Superior temporal gyrus (tissue), 1 donor: ENCODE data around the gene ABCC3.

Experiments used
- DNase-seq: peaks from one replicate; pipeline ENCODE4 v3.0.0-alpha.2; 2016; ENCODE audit errors: extremely low spot score

Gene ABCC3

DNA sequence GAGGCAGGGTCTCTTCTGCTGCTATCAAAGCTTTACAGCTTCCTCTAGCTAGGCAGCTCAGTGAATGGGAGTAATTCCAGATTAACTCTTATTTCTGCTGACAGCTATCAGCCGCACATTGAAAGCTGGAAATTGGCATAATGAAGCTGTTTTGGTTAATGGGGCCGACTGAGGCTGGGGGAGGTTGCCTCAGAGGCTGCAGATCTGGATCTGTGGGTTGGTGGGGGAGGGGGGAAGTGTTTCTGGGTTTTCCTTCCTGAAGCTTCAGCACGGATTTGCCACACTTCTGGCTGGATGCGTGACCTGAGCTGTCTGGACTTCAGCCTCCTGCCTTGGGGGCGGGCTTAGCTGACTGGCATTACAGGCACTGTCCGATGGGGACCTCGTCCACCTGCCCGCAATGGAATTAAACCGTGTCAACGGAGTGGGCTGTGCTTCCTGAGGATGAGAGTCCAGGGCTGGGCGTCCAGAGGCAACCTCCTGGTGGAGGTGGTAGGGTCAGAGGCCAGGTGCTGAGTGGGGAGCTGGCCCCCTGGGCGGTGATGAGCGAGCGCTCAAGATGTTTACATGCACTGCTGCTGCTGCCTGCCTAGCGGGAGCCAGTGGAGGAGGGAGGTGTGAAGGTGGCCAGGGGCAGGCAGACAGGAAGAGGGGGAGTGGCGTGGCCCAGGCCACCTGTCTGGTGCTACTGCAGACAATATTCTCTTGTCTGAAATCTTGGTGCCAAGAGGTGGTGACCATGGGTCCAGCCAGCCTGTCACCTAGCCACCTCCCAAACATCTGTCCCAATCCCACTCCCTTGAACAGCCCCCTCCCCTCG, 6.7 kb upstream of the ABCC3 start:
- no peak for DNase-seq

GRCh38 chr17:50629902-50630301, 4.8 kb upstream of the ABCC3 start:
- no peak for DNase-seq

DNA sequence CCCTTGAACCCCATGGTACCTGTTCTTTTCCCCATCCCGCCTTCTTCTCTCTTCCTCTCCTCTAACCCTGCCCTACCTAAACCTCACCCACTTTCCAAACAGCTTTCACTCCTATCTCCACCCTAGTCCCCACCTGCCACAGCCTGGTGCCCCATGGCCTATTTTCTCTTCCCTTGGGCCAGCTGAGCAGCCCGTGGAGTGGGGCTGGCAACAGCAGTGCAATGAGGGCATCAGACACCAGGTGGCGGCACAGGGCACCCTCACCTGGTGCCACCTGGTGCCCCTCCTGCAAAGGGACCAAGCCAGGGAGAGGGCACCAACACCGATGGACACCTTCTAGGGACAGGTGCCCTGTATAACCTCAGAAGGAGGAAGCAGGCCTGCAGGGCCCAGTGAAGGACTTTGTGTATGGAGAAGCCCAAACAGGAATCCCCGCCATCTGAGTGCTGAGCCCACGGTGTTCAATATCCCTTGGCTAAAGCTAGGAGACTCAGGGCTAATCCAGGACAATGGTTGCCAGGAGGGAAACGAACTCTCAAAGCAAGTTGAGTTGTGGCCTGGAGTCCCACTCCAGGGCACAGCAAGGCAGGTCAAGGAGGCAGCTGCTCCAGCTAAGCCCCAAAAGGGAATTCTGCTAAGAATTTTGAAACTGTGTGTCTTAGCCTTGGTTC, 4.0 kb upstream of the ABCC3 start:
- no peak for DNase-seq

DNA sequence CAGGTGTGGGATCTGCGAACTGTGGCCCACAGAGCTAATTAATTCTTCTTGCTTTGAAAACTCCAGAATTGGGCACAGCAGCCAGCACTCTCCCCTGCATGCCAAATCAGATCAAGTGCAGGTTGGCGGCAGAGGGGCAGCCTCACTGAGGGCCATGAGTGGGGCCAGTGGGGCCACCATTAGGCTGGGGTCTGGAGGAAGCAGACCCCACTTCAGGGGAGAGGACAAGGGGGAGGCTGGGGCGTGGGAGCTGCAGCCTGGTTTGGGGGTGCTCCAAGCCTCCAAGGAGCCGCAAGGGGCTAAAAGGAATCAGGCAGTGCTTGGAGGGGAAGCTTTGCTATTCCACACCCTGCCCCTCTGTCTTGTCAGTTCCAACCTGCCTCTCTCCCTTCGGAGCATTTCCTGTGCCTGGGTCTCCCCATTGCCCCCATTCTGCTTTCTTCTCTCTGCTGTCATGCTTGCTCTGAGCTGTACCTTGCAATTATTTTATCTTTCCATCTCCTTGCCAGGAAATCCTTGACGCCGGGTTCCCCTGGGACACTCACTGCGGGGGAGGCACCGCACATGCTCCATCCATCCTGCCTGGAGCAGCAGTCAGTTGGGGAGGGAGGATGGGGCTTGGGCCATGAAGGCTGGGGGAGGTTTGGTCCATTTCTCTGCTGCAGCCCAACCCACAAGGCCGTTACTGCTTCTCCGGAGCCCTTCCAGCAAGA, 3.3 kb upstream of the ABCC3 start:
- DNase-seq, result no peak

DNA sequence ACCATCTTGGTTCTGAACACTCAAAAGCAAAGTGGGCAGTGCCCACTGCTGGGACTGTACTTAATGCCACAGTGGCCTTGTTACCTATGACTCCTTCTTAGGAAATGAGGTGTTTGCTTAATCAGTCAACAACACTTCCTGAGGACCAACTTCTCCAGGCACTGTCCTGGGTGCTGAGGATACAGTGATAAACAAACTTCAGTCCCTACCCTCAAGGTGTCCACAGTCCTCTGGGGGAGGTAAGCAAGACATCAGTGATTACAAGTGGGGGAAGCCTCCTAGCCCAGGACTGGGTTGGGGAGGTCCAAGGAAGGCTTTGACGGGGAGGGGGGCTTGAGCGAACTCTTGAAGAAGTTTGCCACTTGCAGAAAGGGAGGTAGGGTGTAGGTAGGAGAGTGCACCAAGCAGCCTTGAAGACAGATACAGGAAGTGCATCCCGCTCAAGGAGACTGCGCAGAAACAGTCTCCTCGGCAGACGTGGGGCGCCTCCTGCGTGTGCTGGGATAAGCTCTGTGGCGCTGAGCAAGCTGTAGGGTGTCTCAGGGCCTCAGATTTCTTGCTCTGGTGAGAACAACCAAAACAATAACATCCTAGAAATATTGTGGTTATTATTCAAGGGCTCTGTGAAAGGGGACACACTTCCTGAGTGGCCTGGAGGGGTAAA, 2.6 kb upstream of the ABCC3 start:
- DNase-seq, result no peak

DNA sequence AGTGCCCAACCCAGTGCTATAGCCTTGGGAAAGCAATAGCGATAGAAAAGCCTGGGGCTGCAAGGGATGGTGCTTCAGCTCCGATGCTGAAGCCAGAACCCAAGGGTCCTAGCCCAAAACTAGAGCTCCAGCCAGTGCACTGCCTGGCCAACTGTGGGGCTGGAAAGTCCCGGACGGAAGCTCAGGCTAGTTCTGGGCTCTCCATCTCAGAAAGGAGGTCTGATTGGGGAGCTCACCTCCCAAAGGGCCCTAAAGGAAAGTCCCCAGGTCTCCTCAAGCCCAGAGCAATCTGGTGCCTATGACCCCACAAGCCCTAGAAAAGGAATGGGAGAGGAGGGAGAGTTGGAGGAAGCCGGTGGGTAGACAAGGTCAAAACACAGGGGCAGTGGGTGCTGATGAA, 2.0 kb upstream of the ABCC3 start:
- DNase-seq, result no peak

- no peak for DNase-seq
These were observed 998 bp upstream of the ABCC3 start for GRCh38 chr17:50633683-50634082.

GRCh38 chr17:50634915-50635731, 442 bp downstream of the ABCC3 start:
- no peak for DNase-seq

- DNase-seq, result no peak
These were observed 976 bp downstream of the ABCC3 start for GRCh38 chr17:50635732-50635981.

GRCh38 chr17:50635982-50636803, 1.5 kb downstream of the ABCC3 start:
- no peak for DNase-seq

DNA sequence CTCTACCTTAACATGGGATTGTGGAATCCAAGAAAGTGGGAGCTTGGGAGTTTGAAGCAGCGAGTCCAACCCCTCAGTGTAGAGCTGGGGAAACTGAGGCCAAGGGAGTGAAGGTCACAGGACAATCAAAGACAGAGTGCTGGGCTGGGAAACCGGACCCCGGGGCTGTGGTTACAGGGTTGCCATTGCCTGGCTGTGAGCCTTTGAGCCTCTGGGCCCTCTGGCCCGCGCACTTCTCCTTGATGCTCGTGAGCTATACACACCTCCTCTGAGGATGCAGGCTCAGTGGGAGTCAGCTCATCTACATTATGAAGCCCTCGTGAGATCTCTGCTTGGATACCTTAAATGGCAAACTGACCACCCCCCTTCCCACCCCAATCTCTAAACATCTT, 2.1 kb downstream of the ABCC3 start:
- no peak for DNase-seq

DNA sequence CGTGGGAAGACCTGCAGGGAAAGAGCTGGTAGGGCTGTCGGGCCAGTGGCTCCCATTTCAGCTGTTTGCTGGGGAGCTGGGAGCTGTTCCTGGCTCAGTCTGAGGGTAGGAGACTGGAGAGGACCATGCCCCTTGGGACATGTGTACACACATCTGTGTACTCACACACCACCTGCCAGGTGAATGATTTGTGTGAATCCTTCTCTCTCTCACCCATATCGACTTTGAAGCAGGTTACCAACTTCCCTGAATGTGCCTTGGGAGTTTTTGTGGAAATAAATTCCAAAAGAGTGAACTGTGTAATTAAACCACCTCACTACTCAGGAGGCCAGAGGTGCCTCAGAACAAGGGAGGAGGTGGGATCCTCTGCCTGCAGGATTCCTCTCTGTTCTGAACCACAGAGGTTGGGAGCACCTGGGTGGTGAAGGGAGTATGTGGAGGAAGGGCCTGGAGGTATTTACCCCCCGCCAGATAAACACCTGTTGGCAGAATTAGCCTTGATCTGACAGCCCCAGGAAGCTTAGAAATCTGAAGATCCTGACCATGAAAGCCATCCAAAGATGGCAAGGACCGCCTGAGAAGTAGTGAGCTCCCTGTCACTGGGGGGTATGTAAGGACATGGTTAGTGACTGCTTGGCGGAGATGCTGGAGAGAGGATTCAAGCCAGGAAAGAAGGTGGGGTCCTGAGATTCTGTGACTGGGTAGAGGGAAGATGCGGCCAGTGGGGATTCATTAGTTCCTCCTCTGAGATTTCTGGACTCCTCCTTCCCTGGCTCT, 3.3 kb downstream of the ABCC3 start:
- no peak for DNase-seq

DNA sequence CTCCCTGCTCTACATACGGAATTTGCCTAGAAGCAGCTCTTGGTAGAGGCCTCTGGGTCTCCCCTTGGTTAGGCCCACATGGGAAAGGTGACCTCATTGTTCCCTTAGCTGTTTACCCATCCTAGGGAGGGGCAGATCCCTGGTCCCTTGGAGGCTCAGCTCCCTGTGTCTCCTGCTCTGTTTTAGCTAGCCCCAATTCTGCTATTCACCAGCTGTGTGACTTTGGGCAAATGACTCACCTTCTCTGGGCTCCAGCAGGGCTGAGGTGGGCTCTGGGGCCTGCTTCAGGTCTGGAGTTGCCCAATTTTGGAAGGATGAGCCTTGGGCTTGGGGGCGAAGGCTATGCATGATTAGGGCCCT, 3.9 kb downstream of the ABCC3 start:
- no peak for DNase-seq

GRCh38 chr17:50638966-50639713, 4.5 kb downstream of the ABCC3 start:
- DNase-seq, result peak; percentile 37

GRCh38 chr17:50640686-50641351, 6.1 kb downstream of the ABCC3 start:
- DNase-seq, result no peak

DNA sequence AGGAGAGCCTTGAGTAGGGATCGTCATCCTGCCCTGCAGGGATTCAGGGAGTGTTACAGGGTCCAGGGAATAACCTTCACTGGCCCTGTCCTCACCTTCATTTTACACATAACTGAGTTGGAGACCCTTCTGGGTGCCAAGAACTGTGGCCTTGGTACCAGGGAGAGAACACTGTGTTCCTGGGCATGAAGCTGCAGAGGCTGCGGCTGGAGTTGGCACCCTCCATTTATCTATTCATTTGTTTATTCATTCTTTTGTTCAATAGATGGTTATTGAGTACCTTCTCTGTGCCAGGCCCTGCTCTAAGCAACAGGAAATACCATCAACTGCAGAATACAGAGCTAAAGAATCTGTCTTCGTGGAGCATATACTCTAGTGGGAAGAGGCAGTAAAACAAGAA, 6.7 kb downstream of the ABCC3 start:
- DNase-seq, result no peak

DNA sequence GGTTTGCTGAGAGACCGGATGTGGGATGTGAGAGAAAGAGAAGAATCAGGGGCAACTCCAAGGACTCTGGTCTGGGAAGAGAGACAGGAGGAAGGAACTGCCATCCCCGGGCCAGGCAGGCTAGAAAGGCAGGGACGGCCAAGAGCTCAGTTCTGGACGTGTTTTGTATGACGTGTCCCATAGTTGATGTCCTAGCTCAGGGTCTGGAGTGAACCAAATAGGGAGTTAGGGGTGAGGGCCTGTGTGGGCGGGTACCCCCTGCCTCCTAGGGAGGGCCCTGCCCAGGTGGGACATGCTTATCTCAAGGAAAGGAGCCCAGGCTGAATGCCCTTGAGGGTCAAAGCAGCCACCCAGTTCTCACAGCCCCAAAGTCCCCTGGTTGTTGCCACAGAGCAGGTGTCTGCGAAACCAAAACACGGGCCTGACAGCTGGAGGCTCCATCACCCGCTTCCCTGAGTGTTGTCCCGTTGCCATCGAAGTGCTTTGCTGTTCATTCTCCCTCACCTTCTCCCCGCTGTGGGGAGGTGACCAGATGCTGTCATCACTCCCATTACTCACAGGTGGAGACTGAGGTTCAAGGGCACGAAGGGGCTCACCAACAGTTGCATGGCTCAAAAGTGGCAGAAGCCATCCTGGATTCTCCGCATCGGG, 7.5 kb downstream of the ABCC3 start:
- DNase-seq, result no peak
